HAP-1 (cell line): ENCODE data around the gene LLPH.
"Not testable (repeated sequence)": the region's sequence is repeated elsewhere in the genome, so short reads cannot be mapped to it uniquely, and the experiment has no call there.

Source experiments
- DNase-seq, 2 experiments: peaks; one replicate each; pipeline ENCODE4 v3.0.0-alpha.2; 2016 to 2020; ENCODE audit warnings: low spot score in 2 of 2
- H3K27me3 ChIP-seq: fragments of 250-450 bp; sonication (Bioruptor Pico); 2 replicates; pipeline ENCODE4 v1.5.1; 2020; ENCODE audit warnings: low read depth, mild to moderate bottlenecking, moderate library complexity
- H3K36me3 ChIP-seq: fragments of 250-450 bp; sonication (Bioruptor Pico); replicated peaks from 2 replicates; pipeline ENCODE4 v1.5.1; 2020; ENCODE audit warnings: mild to moderate bottlenecking
- H3K4me1 ChIP-seq: fragments of 250-450 bp; sonication (Bioruptor Pico); 2 replicates; pipeline ENCODE4 v1.5.1; 2020; ENCODE audit warnings: mild to moderate bottlenecking
- H3K4me3 ChIP-seq: fragments of 250-450 bp; sonication (Bioruptor Pico); 2 replicates; pipeline ENCODE4 v1.5.1; 2020; ENCODE audit warnings: mild to moderate bottlenecking, moderate library complexity
- H3K9me3 ChIP-seq: fragments of 250-450 bp; sonication (Bioruptor Pico); 2 replicates; pipeline ENCODE4 v1.5.1; 2020; ENCODE audit warnings: mild to moderate bottlenecking, moderate library complexity
- in situ Hi-C: fragments of 300-500 bp; cut with MboI; formaldehyde crosslinking; loops from 3 replicates; pipeline ENCODE4 v1.14.3; 2020; ENCODE audit warnings: low sequenced_read_pairs, inconsistent platforms, mixed read lengths

The LLPH gene

GRCh38 chr12:66130267-66131066 is at the start of gene LLPH:
Gene LLPH, minus strand, starts transcription at chr12:66130750. Its CDS starts 1,644 bp downstream, at chr12:66129106.
- Histone ChIP-seq H3K4me3 (peak within 1 kb of the TSS; percentile 71), H3K9me3 (no peaks in the 10 kb centered on the region), H3K36me3 (peaks cover 27% of the 10 kb centered on the region), H3K4me1 (peaks cover 5% of the 10 kb centered on the region; the same call in 1 of the 2 replicates), H3K27me3 (no peaks in the 10 kb centered on the region)
- DNase-seq: peak; percentile 74 to 90
- in situ Hi-C loops: no loop called here

- in situ Hi-C loops: no loop called here
- Histone ChIP-seq H3K27me3 (no peaks in the 10 kb centered on the region), H3K4me1 (no peaks in the 10 kb centered on the region), H3K4me3 (no peak overlapping the region), H3K36me3 (no peaks in the 10 kb centered on the region), H3K9me3 (no peaks in the 10 kb centered on the region)
- DNase-seq: no peak
These were observed 45.8 kb upstream of the LLPH start for GRCh38 chr12:66176105-66176900.

GRCh38 chr12:66174391-66175325 is 44.1 kb upstream of the LLPH start:
- H3K9me3 ChIP-seq, H3K36me3 ChIP-seq, H3K4me3 ChIP-seq, H3K27me3 ChIP-seq, H3K4me1 ChIP-seq: not testable (repeated sequence)
- in situ Hi-C loops: loop anchor here (25.0 kb wide), 1 partner anchor 238 kb away; no protein-coding TSS in a partner anchor
- peak in 1 of 2 experiments; percentile 14 for DNase-seq

GRCh38 chr12:66170606-66171005 is 40.1 kb upstream of the LLPH start:
- no peaks in the 10 kb centered on the region for H3K27me3 ChIP-seq
- H3K4me1 ChIP-seq: peaks cover 7% of the 10 kb centered on the region
- no peaks in the 10 kb centered on the region; the same call in 1 of the 2 replicates for H3K9me3 ChIP-seq
- no peak for DNase-seq
- H3K4me3 ChIP-seq: no peak overlapping the region; the same call in 1 of the 2 replicates
- peaks cover 3% of the 10 kb centered on the region; the same call in 1 of the 2 replicates for H3K36me3 ChIP-seq
- in situ Hi-C loops: loop anchor here (25.0 kb wide), 1 partner anchor 242 kb away; no protein-coding TSS in a partner anchor

GRCh38 chr12:66169221-66170170 is 38.9 kb upstream of the LLPH start, which contains the start of gene TMBIM4:
Gene TMBIM4, minus strand, starts transcription at chr12:66169996. Its CDS starts 45 bp downstream, at chr12:66169951.
- Histone ChIP-seq H3K4me3 (peak within 1 kb of the TSS; percentile 71), H3K4me1 (peaks cover 7% of the 10 kb centered on the region), H3K27me3 (no peaks in the 10 kb centered on the region), H3K36me3 (peaks cover 3% of the 10 kb centered on the region; the same call in 1 of the 2 replicates), H3K9me3 (peaks cover 2% of the 10 kb centered on the region)
- in situ Hi-C loops: loop anchor here (25.0 kb wide), 1 partner anchor 243 kb away; no protein-coding TSS in a partner anchor
- DNase-seq: peak; percentile 82 to 88

DNA sequence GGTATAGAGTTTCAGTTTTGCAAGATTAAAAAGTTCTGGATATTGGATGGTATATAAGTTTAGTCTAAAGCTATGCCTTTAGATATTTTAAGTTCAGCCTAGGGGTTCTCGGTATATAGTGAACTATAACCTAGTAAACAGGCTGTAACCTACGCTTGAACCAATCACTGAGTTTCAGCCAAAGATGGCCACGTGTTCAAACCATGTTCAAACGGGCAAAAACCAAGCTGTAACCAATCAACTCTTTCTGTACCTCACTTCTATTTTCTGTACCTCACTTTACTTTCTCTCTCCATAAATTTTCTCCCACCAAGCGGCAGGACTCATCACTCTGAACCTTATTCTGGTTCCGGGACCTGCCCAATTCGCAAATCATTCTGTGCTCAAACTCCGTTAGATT is 37.9 kb upstream of the LLPH start:
- in situ Hi-C loops: loop anchor here (25.0 kb wide), 1 partner anchor 244 kb away; no protein-coding TSS in a partner anchor
- peak overlapping the region; percentile 71 for H3K4me3 ChIP-seq

GRCh38 chr12:66166561-66166960 is 36.0 kb upstream of the LLPH start:
- Histone ChIP-seq H3K9me3 (peaks cover 2% of the 10 kb centered on the region), H3K27me3 (no peaks in the 10 kb centered on the region), H3K36me3 (peaks cover 3% of the 10 kb centered on the region; the same call in 1 of the 2 replicates), H3K4me3 (no peak overlapping the region), H3K4me1 (peaks cover 7% of the 10 kb centered on the region)
- in situ Hi-C loops: loop anchor here (25.0 kb wide), 1 partner anchor 246 kb away; no protein-coding TSS in a partner anchor
- no peak for DNase-seq

More for the DNA sequence above, 37.9 kb upstream of the LLPH start:
- no peak for DNase-seq
- Histone ChIP-seq H3K9me3 (peaks cover 2% of the 10 kb centered on the region), H3K4me1 (peaks cover 7% of the 10 kb centered on the region), H3K27me3 (no peaks in the 10 kb centered on the region), H3K36me3 (peaks cover 3% of the 10 kb centered on the region; the same call in 1 of the 2 replicates)

DNA sequence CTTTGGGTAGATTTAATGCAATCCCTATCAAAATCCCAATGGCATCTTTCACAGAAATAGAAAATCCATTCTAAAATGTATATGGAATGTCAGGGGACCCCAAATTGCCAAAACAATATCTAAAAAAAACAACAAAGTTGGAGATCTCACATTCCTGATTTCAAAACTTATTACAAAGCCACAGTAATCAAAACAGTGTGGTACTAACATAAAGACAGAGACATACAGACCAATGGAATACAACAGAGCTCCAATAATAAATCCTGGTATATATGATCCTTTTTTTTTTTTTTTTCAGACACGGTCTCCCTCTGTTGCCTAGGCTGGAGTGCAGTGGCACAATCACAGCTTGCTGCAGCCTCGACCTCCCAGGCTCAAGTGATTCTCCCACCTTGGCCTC is 34.6 kb upstream of the LLPH start:
- DNase-seq: no peak
- Histone ChIP-seq H3K36me3 (peaks cover 3% of the 10 kb centered on the region; the same call in 1 of the 2 replicates), H3K4me3 (no peak overlapping the region), H3K9me3 (peaks cover 2% of the 10 kb centered on the region), H3K4me1 (peaks cover 7% of the 10 kb centered on the region), H3K27me3 (no peaks in the 10 kb centered on the region)
- in situ Hi-C loops: loop anchor here (25.0 kb wide), 1 partner anchor 247 kb away; no protein-coding TSS in a partner anchor

DNA sequence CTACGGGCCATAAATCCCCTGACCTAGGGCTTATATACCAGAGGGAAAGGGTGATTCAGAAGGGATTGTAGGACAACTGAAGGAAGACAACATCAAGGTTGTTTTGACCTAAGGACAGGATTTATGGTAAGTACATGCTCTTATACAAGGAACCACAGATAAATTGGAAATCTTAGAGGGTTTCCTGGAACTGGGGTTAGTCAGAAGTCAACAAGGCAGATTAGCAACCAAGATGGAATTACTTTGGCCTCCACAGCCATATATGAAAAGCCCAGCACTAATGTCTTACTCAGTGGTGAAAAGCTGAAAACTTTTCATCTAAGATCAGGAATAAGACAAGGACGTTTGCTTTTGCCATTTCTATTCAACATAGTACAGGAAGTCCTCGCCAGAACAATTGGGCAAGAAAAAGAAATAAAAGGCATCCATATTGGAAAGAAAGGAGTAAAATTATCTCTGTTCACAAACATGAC is 33.8 kb upstream of the LLPH start:
- in situ Hi-C loops: loop anchor here (25.0 kb wide), 1 partner anchor 248 kb away; no protein-coding TSS in a partner anchor
- no peak for DNase-seq
- Histone ChIP-seq H3K27me3 (no peaks in the 10 kb centered on the region), H3K4me3 (no peak overlapping the region), H3K4me1 (peaks cover 7% of the 10 kb centered on the region), H3K9me3 (peaks cover 2% of the 10 kb centered on the region), H3K36me3 (peaks cover 3% of the 10 kb centered on the region; the same call in 1 of the 2 replicates)

- in situ Hi-C loops: loop anchor here (25.0 kb wide), 1 partner anchor 249 kb away; no protein-coding TSS in a partner anchor
- H3K27me3 ChIP-seq: no peaks in the 10 kb centered on the region
- H3K4me3 ChIP-seq: no peak overlapping the region
- H3K36me3 ChIP-seq: peaks cover 3% of the 10 kb centered on the region; the same call in 1 of the 2 replicates
- H3K4me1 ChIP-seq: peaks cover under 1% of the 10 kb centered on the region; the same call in 1 of the 2 replicates
- peaks cover 2% of the 10 kb centered on the region; the same call in 1 of the 2 replicates for H3K9me3 ChIP-seq
- no peak for DNase-seq
These were observed 32.7 kb upstream of the LLPH start for GRCh38 chr12:66163289-66163688.

GRCh38 chr12:66162701-66163100 is 32.2 kb upstream of the LLPH start:
- no peak for DNase-seq
- H3K36me3 ChIP-seq: peaks cover 3% of the 10 kb centered on the region; the same call in 1 of the 2 replicates
- no peak overlapping the region for H3K4me3 ChIP-seq
- H3K9me3 ChIP-seq: peaks cover 2% of the 10 kb centered on the region; the same call in 1 of the 2 replicates
- in situ Hi-C loops: loop anchor here (25.0 kb wide), 1 partner anchor 250 kb away; no protein-coding TSS in a partner anchor
- H3K4me1 ChIP-seq: no peaks in the 10 kb centered on the region
- no peaks in the 10 kb centered on the region for H3K27me3 ChIP-seq
